Measurements from ENCODE around the gene CD81. TPM values are rescaled to one million over a fixed set of nuclear protein-coding genes. Genes with fewer than 3 reads are reported as not detected.

Gene CD81
- total RNA-seq, 1 experiment from 2014 or later: 416 TPM

- no peaks in the 10 kb centered on the region for H3K27me3 ChIP-seq (ENCODE audit: control insufficient read depth, insufficient read depth, low read length)
- peaks cover 7% of the 10 kb centered on the region; the same call in 1 of the 2 replicates for H3K4me1 ChIP-seq (ENCODE audit: control insufficient read depth, insufficient read depth, low read length)
- TF ChIP-seq POLR2AphosphoS5 (IDR thresholded peaks at IDR 0.05; ENCODE audit: low read depth, low read length): no peak
- TF ChIP-seq, protein P1, sequence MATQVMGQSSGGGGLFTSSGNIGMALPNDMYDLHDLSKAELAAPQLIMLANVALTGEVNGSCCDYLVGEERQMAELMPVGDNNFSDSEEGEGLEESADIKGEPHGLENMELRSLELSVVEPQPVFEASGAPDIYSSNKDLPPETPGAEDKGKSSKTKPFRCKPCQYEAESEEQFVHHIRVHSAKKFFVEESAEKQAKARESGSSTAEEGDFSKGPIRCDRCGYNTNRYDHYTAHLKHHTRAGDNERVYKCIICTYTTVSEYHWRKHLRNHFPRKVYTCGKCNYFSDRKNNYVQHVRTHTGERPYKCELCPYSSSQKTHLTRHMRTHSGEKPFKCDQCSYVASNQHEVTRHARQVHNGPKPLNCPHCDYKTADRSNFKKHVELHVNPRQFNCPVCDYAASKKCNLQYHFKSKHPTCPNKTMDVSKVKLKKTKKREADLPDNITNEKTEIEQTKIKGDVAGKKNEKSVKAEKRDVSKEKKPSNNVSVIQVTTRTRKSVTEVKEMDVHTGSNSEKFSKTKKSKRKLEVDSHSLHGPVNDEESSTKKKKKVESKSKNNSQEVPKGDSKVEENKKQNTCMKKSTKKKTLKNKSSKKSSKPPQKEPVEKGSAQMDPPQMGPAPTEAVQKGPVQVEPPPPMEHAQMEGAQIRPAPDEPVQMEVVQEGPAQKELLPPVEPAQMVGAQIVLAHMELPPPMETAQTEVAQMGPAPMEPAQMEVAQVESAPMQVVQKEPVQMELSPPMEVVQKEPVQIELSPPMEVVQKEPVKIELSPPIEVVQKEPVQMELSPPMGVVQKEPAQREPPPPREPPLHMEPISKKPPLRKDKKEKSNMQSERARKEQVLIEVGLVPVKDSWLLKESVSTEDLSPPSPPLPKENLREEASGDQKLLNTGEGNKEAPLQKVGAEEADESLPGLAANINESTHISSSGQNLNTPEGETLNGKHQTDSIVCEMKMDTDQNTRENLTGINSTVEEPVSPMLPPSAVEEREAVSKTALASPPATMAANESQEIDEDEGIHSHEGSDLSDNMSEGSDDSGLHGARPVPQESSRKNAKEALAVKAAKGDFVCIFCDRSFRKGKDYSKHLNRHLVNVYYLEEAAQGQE (IDR thresholded peaks at IDR 0.05; ENCODE audit: insufficient read depth in 1 of 2, low read depth in 2 of 2, low read length in 1 of 2): no peak
- TF ChIP-seq SIN3A (IDR thresholded peaks at IDR 0.05; ENCODE audit: borderline replicate concordance, insufficient read depth, low read depth, low read length): no peak
- TF ChIP-seq TCF7L2 (IDR thresholded peaks at IDR 0.05; ENCODE audit: low read depth, low read length): no peak
- TF ChIP-seq CTCF (IDR thresholded peaks at IDR 0.05): no peak
- no peaks in the 10 kb centered on the region for H3K36me3 ChIP-seq (ENCODE audit: control insufficient read depth, insufficient read depth, low read length)
- in situ Hi-C loops (cut with HindIII; ENCODE audit: low pct_unique_long_range_greater_than_20kb, low sequenced_read_pairs) (no loop called here), intact Hi-C loops (cut with micrococcal nuclease; ENCODE audit: unreplicated experiment) (no loop called here)
- ChIA-PET CTCF (interaction anchor here (0.6 to 0.8 kb wide), 3 partner anchors 11 to 226 kb away, joined by 3 to 5 read pairs (median 3); partner anchors contain the start of gene TSSC4), POLR2A (interaction anchor here (0.6 kb wide), 2 partner anchors 36 to 111 kb away, joined by 3 read pairs; no protein-coding TSS in a partner anchor)
- no peak overlapping the region for H3K4me3 ChIP-seq (ENCODE audit: low read depth in 2 of 2, low read length in 2 of 2)
- no peak for ATAC-seq
- no peaks in the 10 kb centered on the region for H3K9me3 ChIP-seq (ENCODE audit: control insufficient read depth, insufficient read depth, low read depth, low read length)
- no peak for DNase-seq (ENCODE audit: low read depth, low spot score)
- no TSS peak for BruUV-seq (replicated peaks)
- H3K27ac ChIP-seq (ENCODE audit: low read length): no peak overlapping the region
These were observed 39.7 kb downstream of the CD81 start for GRCh38 chr11:2416765-2417164.

DNA sequence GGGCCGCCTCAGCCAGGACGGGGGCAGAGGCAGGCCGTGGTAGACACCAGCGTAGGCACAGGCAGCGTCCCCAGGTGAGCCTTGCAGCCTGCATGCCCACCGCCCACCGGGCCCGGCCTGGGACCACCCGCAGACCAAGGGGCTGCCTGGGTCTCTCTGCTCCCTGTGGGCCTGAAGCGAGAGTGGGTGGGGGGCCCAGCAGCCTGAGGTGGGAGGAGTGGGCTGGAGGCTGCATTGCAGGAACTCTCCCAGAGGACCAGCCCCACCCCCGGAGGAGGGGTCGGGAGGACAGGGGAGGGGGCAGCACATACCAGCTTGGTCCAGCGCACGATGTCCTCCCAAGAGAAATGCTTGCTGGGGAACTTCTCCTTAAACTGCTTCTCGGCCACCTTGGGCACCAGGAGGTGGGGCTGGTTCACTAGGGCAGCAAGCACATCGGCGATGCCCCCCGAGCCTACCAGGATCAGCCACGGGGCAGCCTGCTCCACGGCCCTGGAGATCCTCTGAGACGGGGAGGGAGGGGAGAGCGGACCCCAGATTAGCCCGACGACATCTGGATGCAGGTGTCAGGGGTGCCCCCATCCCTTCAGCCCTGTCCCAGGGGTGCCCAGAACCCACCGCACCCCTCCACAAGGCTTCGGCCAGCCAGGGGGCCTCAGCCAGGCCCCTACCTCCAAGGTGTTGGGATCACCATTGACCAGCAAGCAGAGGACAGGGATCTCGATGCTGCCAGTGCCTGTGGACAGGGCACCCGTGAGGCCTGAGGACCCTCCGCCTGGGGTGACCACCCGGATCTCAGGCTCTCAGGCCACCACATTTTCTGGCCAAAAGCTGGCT is 41.0 kb downstream of the CD81 start:
- H3K36me3 ChIP-seq (ENCODE audit: control insufficient read depth, insufficient read depth, low read length): no peaks in the 10 kb centered on the region

More for the DNA sequence above, 41.0 kb downstream of the CD81 start:
- no peak overlapping the region for H3K27ac ChIP-seq (ENCODE audit: low read length)
- TF ChIP-seq CTCF (IDR thresholded peaks at IDR 0.05) (no peak), SIN3A (IDR thresholded peaks at IDR 0.05; ENCODE audit: borderline replicate concordance, insufficient read depth, low read depth, low read length) (no peak), TCF7L2 (IDR thresholded peaks at IDR 0.05; ENCODE audit: low read depth, low read length) (no peak), POLR2AphosphoS5 (IDR thresholded peaks at IDR 0.05; ENCODE audit: low read depth, low read length) (no peak)
- TF ChIP-seq, protein P1 (IDR thresholded peaks at IDR 0.05; ENCODE audit: insufficient read depth in 1 of 2, low read depth in 2 of 2, low read length in 1 of 2): no peak
- H3K4me1 ChIP-seq (ENCODE audit: control insufficient read depth, insufficient read depth, low read length): peaks cover 7% of the 10 kb centered on the region; the same call in 1 of the 2 replicates
- intact Hi-C loops (cut with micrococcal nuclease; ENCODE audit: unreplicated experiment): no loop called here
- no peak for DNase-seq (ENCODE audit: low read depth, low spot score)
- ATAC-seq: no peak
- ChIA-PET CTCF (interaction anchor here (0.6 to 6.3 kb wide), 5 partner anchors 17 to 232 kb away, joined by 3 to 102 read pairs (median 4); partner anchors contain the start of gene TSSC4), POLR2A (no interaction called here)
- in situ Hi-C loops (cut with HindIII; ENCODE audit: low pct_unique_long_range_greater_than_20kb, low sequenced_read_pairs): no loop called here
- H3K4me3 ChIP-seq (ENCODE audit: low read depth in 2 of 2, low read length in 2 of 2): no peak overlapping the region
- no TSS peak for BruUV-seq (replicated peaks)
- no peaks in the 10 kb centered on the region for H3K27me3 ChIP-seq (ENCODE audit: control insufficient read depth, insufficient read depth, low read length)
- no peaks in the 10 kb centered on the region for H3K9me3 ChIP-seq (ENCODE audit: control insufficient read depth, insufficient read depth, low read depth, low read length)
